H1 (cell line): ENCODE measurements around the gene SUB1. TPM values are rescaled to one million over a fixed set of nuclear protein-coding genes. Genes with fewer than 3 reads are reported as not detected.

Experiments used
- CTCF ChIA-PET: fragments of 300-600 bp; sonication (Branson Sonifier 250); formaldehyde crosslinking; loops from one replicate; lab custom pipeline; 2021; ENCODE audit not compliant: partially characterized antibody; lab: Charles Lee
- POLR2A ChIA-PET: fragments of 300-600 bp; sonication (Branson Sonifier 250); formaldehyde crosslinking; loops from one replicate; lab custom pipeline; 2021; ENCODE audit warnings: inconsistent platforms; ENCODE audit not compliant: partially characterized antibody; lab: Charles Lee
- DNase-seq, 2 experiments: peaks; one replicate each; pipeline versions ENCODE4 v3.0.0 to v3.0.0-alpha.2; 2010 to 2022; ENCODE audit warnings: low spot score in 2 of 2, low read depth in 1 of 2, mixed read lengths in 1 of 2
- FAIRE-seq: peaks from 2 replicates; lab custom pipeline; 2011; peaks lifted over from hg19 to GRCh38; lab: Jason Lieb, UNC
- H2AFZ ChIP-seq: 2 replicates; pipeline ENCODE4 v1.8.1; 2012; ENCODE audit warnings: low read length, inconsistent platforms
- H2AK5ac ChIP-seq: 2 replicates; pipeline ENCODE4 v1.6.1; 2013; ENCODE audit warnings: low read depth, low read length
- H2BK120ac ChIP-seq: replicated peaks from 2 replicates; pipeline ENCODE3; 2013; ENCODE audit warnings: low read depth, low read length, inconsistent platforms
- H2BK12ac ChIP-seq: 2 replicates; pipeline ENCODE4 v1.6.1; 2013; ENCODE audit warnings: low read depth, low read length
- H2BK15ac ChIP-seq: 2 replicates; pipeline ENCODE4 v1.6.1; 2013; ENCODE audit warnings: low read length
- H2BK20ac ChIP-seq: 2 replicates; pipeline ENCODE4 v1.6.1; 2013; ENCODE audit warnings: low read length
- H2BK5ac ChIP-seq: 2 replicates; pipeline ENCODE4 v1.6.1; 2013; ENCODE audit warnings: low read depth, low read length
- H3K14ac ChIP-seq: 2 replicates; pipeline ENCODE4 v1.6.1; 2013; ENCODE audit warnings: inconsistent platforms; ENCODE audit not compliant: insufficient read length
- H3K18ac ChIP-seq: 2 replicates; pipeline ENCODE4 v1.6.1; 2013; ENCODE audit warnings: low read length; ENCODE audit errors: extremely low read depth
- H3K23ac ChIP-seq: 2 replicates; pipeline ENCODE4 v1.6.1; 2013; ENCODE audit warnings: inconsistent platforms; ENCODE audit not compliant: insufficient read length
- H3K23me2 ChIP-seq: 2 replicates; pipeline ENCODE4 v1.6.1; 2013; ENCODE audit warnings: low read depth, low read length
- H3K27ac ChIP-seq: 2 replicates; pipeline ENCODE4 v1.6.1; 2011; ENCODE audit warnings: low read depth, low read length, inconsistent platforms
- H3K27me3 ChIP-seq, 4 experiments: replicated peaks in 1 of 4; 1 replicate in 1 of 4; 2 replicates in 3 of 4; pipeline versions ENCODE4 v1.6.1 to v1.8.1; 2011 to 2013; ENCODE audit warnings: low read length in 3 of 4, mild to moderate bottlenecking in 3 of 4, inconsistent platforms in 2 of 4, mixed read lengths in 2 of 4, moderate library complexity in 1 of 4; ENCODE audit not compliant: control insufficient read depth in 3 of 4, insufficient read depth in 3 of 4; ENCODE audit errors: extremely low read depth in 1 of 4
- H3K36me3 ChIP-seq, 4 experiments: 2 replicates each; pipeline versions ENCODE4 v1.6.1 to v1.8.1; 2011 to 2013; ENCODE audit warnings: mild to moderate bottlenecking in 4 of 4, low read length in 3 of 4, moderate library complexity in 2 of 4, control low read depth in 1 of 4, inconsistent platforms in 1 of 4; ENCODE audit not compliant: insufficient read depth in 4 of 4, control insufficient read depth in 2 of 4
- H3K4ac ChIP-seq: replicated peaks from 2 replicates; pipeline ENCODE3; 2013; ENCODE audit warnings: low read length, low read depth, mixed read lengths, inconsistent platforms; ENCODE audit not compliant: insufficient read length
- H3K4me1 ChIP-seq, 4 experiments: replicated peaks in 1 of 4; 1 replicate in 1 of 4; 2 replicates in 3 of 4; pipeline versions ENCODE4 v1.6.1 to v1.8.1; 2011 to 2013; ENCODE audit warnings: low read length in 3 of 4, inconsistent platforms in 2 of 4, mixed read lengths in 1 of 4; ENCODE audit not compliant: insufficient read depth in 4 of 4, control insufficient read depth in 3 of 4
- H3K4me2 ChIP-seq, 2 experiments: 2 replicates each; pipeline versions ENCODE4 v1.6.1 to v1.8.1; 2011 to 2013; ENCODE audit warnings: low read depth in 2 of 2, low read length in 2 of 2, control low read depth in 1 of 2, inconsistent platforms in 1 of 2, mild to moderate bottlenecking in 1 of 2; ENCODE audit not compliant: insufficient read depth in 1 of 2
- H3K4me3 ChIP-seq, 4 experiments: fragments of 200-600, 300-600 bp in 1 of 4; sonication (generic), shearing (Covaris generic), sonication (Bioruptor Twin) in 1 of 4; 2 replicates each; pipeline versions ENCODE4 v1.5.1 to v1.8.1; 2011 to 2016; ENCODE audit warnings: low read length in 4 of 4, low read depth in 3 of 4, control low read depth in 2 of 4, inconsistent platforms in 2 of 4, mild to moderate bottlenecking in 2 of 4, mixed read lengths in 1 of 4, moderate library complexity in 1 of 4; ENCODE audit not compliant: insufficient read depth in 2 of 4; ENCODE audit errors: extremely low read depth in 1 of 4
- H3K56ac ChIP-seq: replicated peaks from 2 replicates; pipeline ENCODE3; 2013; ENCODE audit warnings: low read depth, mild to moderate bottlenecking, mixed read lengths, low read length, inconsistent platforms; ENCODE audit not compliant: insufficient read length
- H3K79me1 ChIP-seq: 2 replicates; pipeline ENCODE4 v1.6.1; 2013; ENCODE audit warnings: low read depth, low read length, control low read depth
- H3K79me2 ChIP-seq, 2 experiments: 2 replicates each; pipeline versions ENCODE4 v1.6.1 to v1.8.1; 2012 to 2013; ENCODE audit warnings: low read length in 2 of 2, mild to moderate bottlenecking in 2 of 2, inconsistent platforms in 1 of 2; ENCODE audit not compliant: insufficient read depth in 2 of 2, control insufficient read depth in 1 of 2
- H3K9ac ChIP-seq, 4 experiments: replicated peaks in 1 of 4; 1 replicate in 1 of 4; 2 replicates in 3 of 4; pipeline versions ENCODE4 v1.6.1 to v1.8.1; 2011 to 2013; ENCODE audit warnings: low read depth in 3 of 4, low read length in 3 of 4, control low read depth in 2 of 4, mild to moderate bottlenecking in 2 of 4, moderate library complexity in 2 of 4, inconsistent platforms in 1 of 4; ENCODE audit errors: extremely low read depth in 1 of 4
- H3K9me3 ChIP-seq, 2 experiments: 2 replicates each; pipeline versions ENCODE4 v1.6.1 to v1.8.1; 2012 to 2013; ENCODE audit warnings: mild to moderate bottlenecking in 2 of 2, moderate library complexity in 2 of 2, control low read depth in 1 of 2, inconsistent platforms in 1 of 2, low read depth in 1 of 2, low read length in 1 of 2, mixed read lengths in 1 of 2; ENCODE audit not compliant: insufficient read depth in 2 of 2
- H4K20me1 ChIP-seq, 2 experiments: replicated peaks in 1 of 2; 2 replicates each; pipeline versions ENCODE3 to v1.8.1; 2011 to 2013; ENCODE audit warnings: inconsistent platforms in 2 of 2, low read length in 2 of 2, mild to moderate bottlenecking in 1 of 2; ENCODE audit not compliant: insufficient read depth in 2 of 2, control insufficient read depth in 1 of 2
- H4K5ac ChIP-seq: 2 replicates; pipeline ENCODE4 v1.6.1; 2013; ENCODE audit warnings: low read length, low read depth, mixed read lengths, inconsistent platforms; ENCODE audit not compliant: insufficient read length
- H4K8ac ChIP-seq: 2 replicates; pipeline ENCODE4 v1.8.0; 2013; ENCODE audit warnings: mild to moderate bottlenecking, moderate library complexity, low read length, inconsistent platforms; ENCODE audit not compliant: insufficient read depth; ENCODE audit errors: extremely low read depth
- H4K91ac ChIP-seq: replicated peaks from 2 replicates; pipeline ENCODE3; 2013; ENCODE audit warnings: low read length, mixed read lengths, inconsistent platforms; ENCODE audit not compliant: insufficient read length
- ATF2 ChIP-seq: IDR thresholded peaks from 2 replicates; pipeline ENCODE4 v1.6.1; 2012; ENCODE audit warnings: low read length, inconsistent platforms
- CREB1 ChIP-seq: IDR thresholded peaks from 2 replicates; pipeline ENCODE4 v1.6.1; 2012; ENCODE audit warnings: inconsistent platforms
- WGBS, 2 experiments: shearing (Covaris generic) in 1 of 2; methylation state at CpG; one replicate each; pipeline versions ENCODE4 v1.1.6 to v1.1.7; 2013 to 2015; ENCODE audit warnings: low lambda C conversion rate in 2 of 2, mixed read lengths in 2 of 2, inconsistent platforms in 1 of 2, low coverage in 1 of 2, missing lambda C conversion rate in 1 of 2; ENCODE audit not compliant: insufficient replicate concordance in 2 of 2, insufficient coverage in 1 of 2, insufficient read length in 1 of 2; ENCODE audit errors: extremely low coverage in 1 of 2, missing lambda C conversion rate in 1 of 2; 5-methylcytosine and 5-hydroxymethylcytosine counted together
- polyA plus RNA-seq, 7 experiments: library from polyadenylated mRNA; depleted of rRNA in 3 of 7; stranded (reverse) in 5 of 7; unstranded in 2 of 7; fragments of >200 nt in 5 of 7; fragments of 200-250 nt in 2 of 7; gene quantifications; 1 replicate in 5 of 7; 2 replicates in 1 of 7; 4 replicates in 1 of 7; pipeline versions ENCODE4 v1.2.1 to v1.2.3, GENCODE V29; 2011 to 2013; ENCODE audit warnings: missing spikeins in 2 of 7, mixed read lengths in 2 of 7
- total RNA-seq: library from RNA; stranded (reverse); fragmentation: NEBNext Ultra II Directional; extraction: Animal tissue kit (Norgen Biotek cat#: 25700); gene quantifications from 2 replicates; pipeline ENCODE4 v1.2.1, GENCODE V29; 2021

Gene SUB1
- total and polyA plus RNA-seq, 2 of the 8 experiments (the other 6 are each of a cell fraction or from before 2014, with no cell fraction given), result 83.9 to 325 TPM

GRCh38 chr5:32562056-32562455 lies 23.3 kb upstream of the SUB1 start:
- peaks cover 0 to 1% (median 0%) of the 10 kb centered on the region in 4 experiments; a peak in 1 of 7 replicates for H3K27me3 ChIP-seq
- FAIRE-seq, result no peak
- no peak overlapping the region for H3K18ac ChIP-seq
- H2BK5ac ChIP-seq, result no peak overlapping the region
- no peak overlapping the region for H2BK12ac ChIP-seq
- H3K4me3 ChIP-seq, result no peak overlapping the region
- CTCF ChIA-PET, result interaction anchor here (0.6 to 1.9 kb wide), 4 partner anchors 28 to 372 kb away, joined by 3 to 10 read pairs (median 3); no protein-coding TSS in a partner anchor
- no peak overlapping the region for H2AK5ac ChIP-seq
- no peaks in the 10 kb centered on the region for H3K79me2 ChIP-seq
- H3K27ac ChIP-seq, result no peak overlapping the region
- no peak overlapping the region for H3K9ac ChIP-seq
- no peak overlapping the region for H2BK20ac ChIP-seq
- no peak overlapping the region for H4K5ac ChIP-seq
- no peak overlapping the region for H3K4me2 ChIP-seq
- no peak overlapping the region for H3K14ac ChIP-seq
- no peaks in the 10 kb centered on the region for H3K36me3 ChIP-seq
- WGBS, 2 experiments, result 89% methylated on average over 2 of the region's 2 CpGs; no CpG with 5 or more reads in 1 of the 2 experiments
- H4K91ac ChIP-seq, result no peak overlapping the region
- H2AFZ ChIP-seq, result no peak overlapping the region
- H3K9me3 ChIP-seq, result no peaks in the 10 kb centered on the region
- no peaks in the 10 kb centered on the region for H3K79me1 ChIP-seq
- H3K4me1 ChIP-seq, result no peaks in the 10 kb centered on the region
- TF ChIP-seq ATF2 (no peak), CREB1 (no peak)
- TF ChIP-seq, all 59 proteins: peak for 0
- Histone ChIP-seq H3K23me2 (no peaks in the 10 kb centered on the region), H2BK120ac (no peak overlapping the region), H3K56ac (no peak overlapping the region), H3K4ac (no peak overlapping the region), H3K23ac (no peak overlapping the region), H4K8ac (no peak overlapping the region), H4K20me1 (no peaks in the 10 kb centered on the region), H2BK15ac (no peak overlapping the region)
- POLR2A ChIA-PET, result no interaction called here
- no peak for DNase-seq
